ENCODE results near the gene BBS9.

BBS9 gene

DNA sequence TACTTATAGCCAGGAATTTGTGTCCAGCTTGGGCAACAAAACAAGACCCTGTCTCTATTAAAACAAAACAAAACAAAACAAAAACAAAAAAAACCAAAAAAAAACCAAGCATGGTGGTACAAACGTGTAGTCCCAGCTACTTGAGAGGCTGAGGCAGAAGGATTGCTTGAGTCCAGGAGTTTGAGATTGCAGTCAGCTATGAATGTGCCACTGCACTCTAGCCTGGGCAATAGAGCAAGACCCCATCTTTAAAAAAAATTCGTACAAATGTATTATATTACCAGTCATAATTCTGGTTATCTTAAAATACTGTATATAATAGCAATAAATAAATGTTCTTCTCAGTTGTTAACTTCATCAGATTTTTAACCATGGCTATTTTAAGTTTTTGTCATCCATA, 2.3 kb upstream of the BBS9 start:
- no peak for DNase-seq (ENCODE audit: low spot score)

DNA sequence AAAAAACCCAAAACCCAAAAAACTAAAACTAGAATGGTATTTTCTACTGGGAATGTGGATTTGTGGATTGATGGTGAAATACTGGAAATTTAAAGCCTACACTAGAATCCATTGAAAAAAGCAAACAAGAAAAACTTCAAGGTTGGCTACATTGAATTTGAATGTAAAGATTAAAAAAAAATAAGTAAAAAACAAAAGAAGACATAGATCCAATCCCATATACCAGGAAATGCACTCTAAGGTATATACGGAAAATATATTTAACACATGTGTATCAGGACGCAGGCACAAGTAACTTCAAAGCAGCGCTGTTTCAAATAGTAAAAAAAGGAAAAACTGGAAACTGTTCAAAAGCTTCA, 754 bp upstream of the BBS9 start:
- no peak for DNase-seq (ENCODE audit: low spot score)

DNA sequence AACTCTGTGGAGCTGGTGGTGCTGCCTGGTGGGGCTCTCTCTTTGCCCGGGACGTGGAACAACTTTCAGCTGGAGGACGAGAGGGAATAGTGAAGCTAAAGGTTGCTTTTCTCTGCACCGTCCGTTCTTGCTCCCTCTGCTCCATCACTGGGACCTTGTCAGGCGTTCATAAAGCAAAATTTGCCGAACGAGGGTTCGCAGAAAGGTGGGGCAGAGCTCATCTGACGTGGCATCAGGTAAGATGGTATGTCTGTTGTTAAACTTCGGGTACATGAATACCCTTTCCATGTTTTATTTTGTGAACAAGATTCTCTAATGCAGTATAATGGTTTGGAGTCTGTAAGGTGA, 416 bp downstream of the BBS9 start:
- DNase-seq (ENCODE audit: low spot score), result no peak

DNA sequence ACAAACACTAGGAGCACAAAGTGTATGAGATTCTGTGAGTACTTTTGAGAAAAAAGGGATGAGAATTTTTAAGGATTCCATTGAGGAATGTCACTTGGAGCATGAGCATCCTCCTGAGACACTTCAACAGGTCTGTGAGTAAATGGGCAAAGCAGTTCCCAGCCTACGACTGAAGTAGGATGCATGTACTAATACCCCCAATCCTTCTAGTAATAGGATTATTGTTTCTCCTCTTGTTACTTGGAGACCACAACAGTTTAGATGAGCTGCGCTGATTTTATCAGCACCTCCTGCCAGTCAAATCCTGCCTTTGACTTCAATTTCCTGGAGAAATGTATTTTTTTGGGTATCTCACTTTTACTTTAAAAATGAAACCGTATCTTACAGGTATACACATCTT, 820 bp downstream of the BBS9 start:
- no peak for DNase-seq (ENCODE audit: low spot score)

DNA sequence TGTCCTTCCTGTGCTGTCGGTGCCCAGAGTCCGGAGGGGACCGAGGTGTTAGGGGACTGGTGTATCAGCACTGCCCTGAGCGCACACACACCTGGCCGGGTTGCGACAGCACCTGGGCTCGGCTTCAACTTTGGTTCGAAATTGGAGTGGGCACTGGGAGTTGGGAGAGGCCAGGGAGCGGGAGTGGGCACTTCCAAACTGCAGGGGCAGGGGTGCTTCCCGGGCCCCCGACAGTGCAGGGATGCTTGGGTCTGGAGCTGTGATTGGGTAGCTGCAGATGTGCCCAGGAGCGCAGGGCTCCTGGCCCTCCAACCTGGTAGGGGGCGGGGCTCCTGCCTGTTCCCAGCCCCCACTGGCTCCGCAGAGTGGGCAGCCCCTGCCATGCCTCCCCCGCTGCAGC, 7.7 kb downstream of the BBS9 start:
- no peak for DNase-seq (ENCODE audit: low spot score)

DNA sequence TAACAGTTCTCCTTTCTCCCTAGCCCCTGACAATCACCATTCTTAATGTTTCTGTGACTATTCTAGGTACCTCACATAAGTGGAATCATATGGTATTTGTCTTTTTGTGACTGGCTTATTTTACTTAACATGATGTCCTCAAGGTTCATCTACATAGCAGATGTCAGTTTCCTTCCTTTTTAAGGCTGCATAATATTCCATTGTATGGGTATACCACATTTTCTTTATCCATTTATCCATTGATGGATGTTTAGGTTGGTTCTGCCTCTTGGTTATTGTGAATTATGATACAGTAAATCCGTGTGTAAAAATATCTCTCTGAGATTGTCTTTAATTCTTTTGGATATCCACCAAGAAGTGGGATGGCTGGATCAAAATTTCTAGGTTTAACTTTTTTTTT, 13.2 kb downstream of the BBS9 start:
- DNase-seq (ENCODE audit: low spot score), result no peak

DNA sequence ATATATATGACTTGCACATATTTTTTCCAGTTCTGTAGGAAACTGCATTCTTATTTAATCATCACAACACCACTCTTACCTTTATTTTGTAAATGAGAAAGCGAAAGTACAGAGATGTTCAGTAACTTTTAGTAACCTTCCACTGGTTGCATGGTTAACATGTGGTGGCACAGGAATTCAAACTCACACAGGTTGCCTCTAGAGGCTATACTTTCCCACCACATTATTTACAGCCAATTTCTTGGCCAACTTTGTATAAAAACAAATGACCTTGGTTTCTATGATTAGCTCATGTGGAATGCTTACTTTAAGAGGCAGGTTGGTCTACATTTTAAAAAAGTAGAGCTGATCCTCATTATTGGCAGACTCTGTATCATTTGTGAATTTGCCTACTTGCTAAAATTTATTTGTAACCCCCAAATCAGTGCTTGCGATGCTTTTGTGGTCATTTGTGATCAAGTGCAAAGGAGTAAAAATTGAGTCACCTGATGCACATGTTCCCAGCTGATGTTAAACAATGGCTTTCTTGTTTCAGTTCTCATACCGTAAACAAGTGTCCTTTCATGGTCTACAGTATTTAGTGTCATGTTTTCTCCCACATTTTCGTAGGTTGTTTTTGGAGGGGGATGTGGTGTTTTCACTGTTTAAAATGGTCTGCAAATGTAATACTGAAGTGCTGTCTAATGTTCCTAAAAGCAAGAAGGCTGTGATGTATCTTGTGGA, 14.8 kb downstream of the BBS9 start:
- no peak for DNase-seq (ENCODE audit: low spot score)

DNA sequence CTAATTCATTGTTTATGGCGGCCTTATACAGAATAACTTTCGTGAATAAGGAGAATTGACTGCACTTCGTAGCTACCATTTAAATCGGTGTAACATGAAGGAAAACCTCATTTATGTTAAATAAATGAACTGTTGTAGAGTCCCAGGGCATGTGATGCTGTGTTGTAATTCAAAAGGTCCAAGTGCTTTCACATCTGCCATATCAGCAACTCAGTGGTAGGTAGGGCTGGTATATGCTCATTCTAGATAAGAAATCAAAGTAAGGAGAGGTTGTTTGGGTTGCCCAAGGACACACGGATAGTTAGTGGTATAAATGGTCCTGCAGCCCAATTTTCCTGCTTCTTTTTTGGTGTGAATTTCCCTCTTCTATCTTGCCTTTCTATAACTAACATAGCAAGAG, 15.8 kb downstream of the BBS9 start:
- no peak for DNase-seq (ENCODE audit: low spot score)

DNA sequence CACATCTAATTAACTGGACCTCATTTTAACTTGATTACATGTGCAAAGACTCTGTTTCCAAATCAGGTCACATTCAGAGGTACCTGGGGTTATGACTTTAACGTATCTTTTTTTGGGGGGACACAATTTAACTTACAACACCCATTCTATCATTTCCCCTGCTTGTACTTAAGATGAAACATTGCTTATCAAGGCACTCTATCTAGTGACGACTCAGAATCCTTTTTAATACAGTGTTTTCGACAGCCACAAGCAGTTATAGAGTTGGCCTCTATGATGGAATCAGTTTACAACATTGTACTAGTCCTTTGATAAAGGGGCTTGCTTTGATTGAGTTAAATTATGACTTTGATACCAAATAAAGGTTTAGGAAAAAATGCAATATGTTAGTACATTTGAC, 22.7 kb downstream of the BBS9 start:
- no peak for DNase-seq (ENCODE audit: low spot score)

DNA sequence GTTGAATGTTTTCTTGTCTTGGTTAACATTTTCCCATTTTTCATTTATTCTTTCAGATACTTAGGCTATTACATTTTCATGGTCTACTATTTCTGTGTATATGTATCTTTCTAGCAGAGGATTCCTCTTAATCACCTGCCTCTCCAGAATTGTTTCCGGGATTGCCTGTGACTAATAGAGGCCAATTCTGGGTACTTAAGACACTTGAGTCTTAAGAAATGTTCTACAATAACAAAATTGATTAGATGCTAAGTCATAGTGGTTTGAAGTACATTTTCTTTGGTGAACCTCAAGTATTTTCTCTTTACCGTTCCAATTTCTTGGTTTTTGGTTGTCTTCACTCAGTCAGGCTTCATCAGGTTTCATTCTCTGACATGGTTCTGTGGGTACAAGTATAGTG, 26.4 kb downstream of the BBS9 start:
- DNase-seq (ENCODE audit: low spot score), result no peak

DNA sequence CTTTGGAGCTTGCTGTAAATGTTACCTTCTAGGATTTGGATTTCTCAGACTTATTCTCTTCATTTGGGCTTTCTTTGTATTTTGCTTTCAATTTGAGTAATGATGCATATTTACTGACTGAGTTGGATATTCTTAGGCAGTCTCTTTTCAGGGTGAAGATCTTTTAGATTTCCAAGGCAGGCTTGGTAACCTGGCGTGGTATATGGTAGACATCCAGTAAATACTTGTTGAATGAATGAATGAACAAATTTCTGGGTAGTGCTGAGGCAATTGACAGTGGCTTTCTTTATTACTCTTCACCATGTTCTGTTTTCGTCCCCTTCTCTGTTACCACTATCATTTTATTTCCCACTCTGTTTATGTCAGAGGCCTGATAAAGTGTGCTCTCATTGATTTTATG, 27.1 kb downstream of the BBS9 start:
- DNase-seq (ENCODE audit: low spot score), result no peak

DNA sequence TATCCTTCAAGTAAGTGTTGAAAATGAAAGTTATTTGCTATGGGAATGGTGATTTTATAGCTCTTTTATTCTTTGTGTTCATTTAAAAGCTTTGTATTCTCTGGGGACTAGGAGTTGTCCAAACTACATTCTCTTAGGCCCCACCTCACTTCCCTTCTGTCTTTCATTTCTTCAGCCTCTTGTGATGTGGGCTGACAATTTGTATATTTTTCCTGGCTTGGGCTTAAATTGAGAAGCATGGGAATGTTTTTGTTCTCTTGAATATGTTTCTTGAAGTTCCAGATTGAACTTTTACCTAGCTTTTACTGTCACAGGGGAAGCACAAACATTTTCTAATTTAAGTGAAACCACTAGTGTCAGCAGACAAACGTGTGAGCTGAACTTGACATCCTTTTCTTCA, 27.9 kb downstream of the BBS9 start:
- no peak for DNase-seq (ENCODE audit: low spot score)

DNA sequence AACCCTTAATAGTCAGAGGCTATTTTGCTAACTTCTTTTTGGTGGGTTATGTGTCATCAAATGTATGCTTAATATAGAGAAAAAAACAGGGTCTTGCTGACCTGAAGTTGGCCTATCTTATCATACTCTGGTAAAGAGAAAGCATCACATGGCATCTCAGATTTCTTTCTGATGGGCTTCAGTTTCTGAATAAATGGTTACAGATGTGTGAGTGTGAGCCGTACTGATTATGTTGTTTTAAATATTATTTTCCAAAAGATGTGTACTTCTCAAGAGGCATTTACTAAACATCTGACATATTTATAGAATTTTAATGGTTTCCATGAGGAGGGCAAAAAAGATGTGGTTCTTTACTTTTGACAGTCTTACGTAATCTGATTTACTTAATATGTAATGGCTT, 28.4 kb downstream of the BBS9 start:
- no peak for DNase-seq (ENCODE audit: low spot score)

DNA sequence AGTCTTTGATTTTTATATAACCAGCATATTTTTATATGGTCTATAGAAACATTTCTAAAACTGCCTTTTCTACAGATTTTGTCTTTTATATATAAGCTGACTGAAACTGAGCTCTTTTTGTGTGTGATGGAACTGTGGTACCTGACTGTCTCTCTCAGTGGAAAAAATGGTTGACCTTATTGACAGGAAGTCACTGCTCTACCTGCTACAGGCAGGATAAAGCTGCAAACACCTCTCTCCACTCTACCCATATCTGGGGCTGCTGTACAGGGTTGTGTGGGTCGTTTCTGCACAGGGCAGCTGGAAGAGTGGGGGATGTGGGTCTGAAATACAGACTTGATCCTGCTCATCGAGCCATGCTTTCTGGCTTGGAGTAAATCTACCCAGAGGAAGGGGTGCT, 48.5 kb downstream of the BBS9 start:
- DNase-seq (ENCODE audit: low spot score), result no peak

DNA sequence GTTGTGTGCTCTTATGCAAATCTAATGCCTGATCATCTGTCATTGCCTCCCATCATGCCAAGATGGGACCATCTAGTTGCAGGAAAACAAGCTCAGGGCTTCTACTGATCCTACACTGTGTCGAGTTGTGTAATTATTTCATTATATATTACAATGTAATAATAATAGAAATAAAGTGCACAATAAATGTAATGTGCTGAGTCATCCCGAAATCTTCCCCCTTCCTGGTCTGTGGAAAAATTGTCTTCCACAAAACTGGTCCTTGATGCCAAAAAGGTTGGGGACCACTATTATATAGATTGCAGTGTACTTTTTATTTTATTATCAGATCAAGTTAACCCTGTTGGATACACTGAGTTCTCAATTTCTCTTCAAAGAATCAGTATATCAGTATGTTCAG, 50.2 kb downstream of the BBS9 start:
- DNase-seq (ENCODE audit: low spot score), result no peak

DNA sequence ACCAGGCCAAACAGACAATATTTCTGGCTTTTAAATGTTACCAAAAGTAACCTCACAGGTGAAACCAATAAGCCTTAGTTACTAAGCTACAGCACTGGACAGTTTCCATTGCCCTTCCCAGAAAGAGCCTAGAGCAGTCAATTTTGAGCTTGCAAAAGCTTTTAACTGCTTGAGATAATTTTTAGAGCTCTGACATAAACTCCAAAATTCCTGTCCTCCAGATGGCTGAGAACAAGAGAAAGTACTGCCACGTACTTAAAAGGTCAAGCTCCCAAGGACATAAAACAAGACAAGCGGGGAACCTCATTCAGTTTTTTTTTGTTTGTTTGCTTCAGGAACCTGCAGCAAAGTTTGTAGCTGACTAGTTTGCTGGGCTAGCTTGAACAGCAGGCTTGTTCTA, 54.1 kb downstream of the BBS9 start:
- no peak for DNase-seq (ENCODE audit: low spot score)

DNA sequence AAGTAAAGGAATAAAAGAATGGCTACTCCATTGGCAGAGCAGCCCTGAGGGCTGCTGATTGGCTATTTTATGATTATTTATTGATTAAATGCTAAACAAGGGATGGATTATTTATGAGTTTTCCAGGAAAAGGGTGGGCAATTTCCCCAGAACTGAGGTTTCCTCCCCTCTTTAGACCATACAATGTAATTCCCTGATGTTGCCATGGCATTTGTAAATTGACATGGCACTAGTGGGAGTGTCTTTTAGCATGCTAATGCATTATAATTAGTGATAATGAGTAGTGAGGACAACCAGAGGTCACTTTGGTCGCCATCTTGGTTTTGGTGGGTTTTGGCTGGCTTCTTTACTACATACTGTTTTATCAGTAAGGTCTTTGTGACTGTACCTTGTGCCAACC, 55.5 kb downstream of the BBS9 start:
- no peak for DNase-seq (ENCODE audit: low spot score)

DNA sequence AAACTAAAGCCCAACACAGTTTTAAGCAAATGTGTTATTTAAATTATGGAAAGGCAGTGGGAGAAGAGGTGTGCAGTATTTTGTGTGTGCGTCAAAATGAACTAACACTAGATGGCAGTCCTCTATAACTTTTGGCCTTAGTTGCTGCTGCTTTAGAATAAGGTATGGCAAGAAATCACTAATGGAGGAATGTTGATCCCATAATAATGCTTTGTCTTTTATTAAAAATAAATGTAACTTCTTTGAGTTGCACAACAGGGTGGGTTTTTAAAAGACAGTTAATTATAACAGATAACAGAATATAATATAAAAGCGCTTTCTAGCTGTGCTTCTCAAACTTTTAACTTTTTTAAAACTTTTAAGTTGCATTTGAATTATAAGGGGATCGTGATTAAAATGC, 56.4 kb downstream of the BBS9 start:
- peak; percentile 42 for DNase-seq (ENCODE audit: low spot score)

DNA sequence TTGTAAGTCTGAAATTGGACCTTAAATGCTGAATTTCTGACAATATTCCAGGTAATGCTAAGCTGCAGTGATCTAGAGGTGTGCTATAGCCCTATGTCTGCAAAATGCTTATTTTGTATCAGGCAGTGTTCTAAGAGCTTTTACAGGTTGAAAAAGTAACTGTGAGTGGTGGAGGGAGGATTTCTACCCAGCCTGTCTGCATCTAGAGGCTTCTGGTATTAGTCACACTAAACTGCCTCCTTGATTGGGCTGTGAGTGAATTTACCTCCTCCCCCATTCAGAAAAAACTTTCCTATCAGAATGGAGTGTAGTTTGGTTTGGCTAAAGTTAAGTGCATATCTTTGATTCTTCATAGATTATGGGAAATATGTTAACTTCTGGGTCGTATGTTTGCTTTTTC, 56.8 kb downstream of the BBS9 start:
- DNase-seq (ENCODE audit: low spot score), result no peak

DNA sequence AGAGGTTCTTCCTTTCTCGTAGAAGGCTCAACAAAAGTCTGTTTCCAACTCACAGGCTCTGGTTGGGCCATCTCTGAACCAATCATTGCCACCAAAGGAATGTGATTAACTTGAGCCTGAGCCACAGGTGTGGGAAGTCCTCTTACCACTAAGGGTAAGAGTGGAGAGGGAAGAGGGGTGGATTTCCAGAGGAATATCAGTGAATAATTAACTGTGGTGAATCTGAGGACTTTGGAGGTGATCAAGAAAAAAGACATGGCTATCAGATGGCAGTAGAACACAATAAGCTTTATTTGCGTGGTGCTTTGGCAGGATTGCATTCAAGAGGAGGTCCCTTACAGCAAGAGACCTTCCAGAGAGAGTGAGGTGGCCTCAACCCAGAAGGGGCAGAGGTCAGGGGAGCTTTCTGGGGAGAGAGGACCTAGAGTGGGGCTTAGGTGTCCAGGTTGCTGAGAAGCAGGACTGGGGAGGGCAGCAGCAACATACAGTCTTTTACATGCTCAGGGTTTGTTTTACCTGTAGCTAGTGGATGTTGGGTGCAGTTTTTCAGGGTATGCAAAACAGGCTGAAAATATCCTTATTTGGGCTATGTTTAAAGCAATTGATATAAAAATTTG, 61.4 kb downstream of the BBS9 start:
- no peak for DNase-seq (ENCODE audit: low spot score)

DNA sequence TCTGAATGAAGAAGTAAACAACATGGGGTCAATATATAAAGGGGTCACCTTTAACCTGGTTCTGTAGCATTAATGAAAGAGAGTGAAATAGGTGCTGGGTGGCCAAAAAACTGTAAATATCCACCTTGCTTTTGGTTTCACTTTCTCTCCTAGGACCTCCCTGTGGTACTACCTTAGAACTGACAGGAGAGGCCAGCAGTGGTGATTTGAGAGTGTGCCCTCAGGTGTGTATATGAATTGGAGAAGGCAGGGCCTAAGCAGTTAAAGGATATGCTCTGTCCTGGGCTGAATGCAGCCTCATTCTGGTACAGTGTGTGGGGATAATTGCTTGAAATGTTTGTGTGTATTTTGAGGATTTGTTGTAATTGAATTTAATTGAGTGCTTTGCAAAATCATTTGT, 62.0 kb downstream of the BBS9 start:
- DNase-seq (ENCODE audit: low spot score), result peak; percentile 11

DNA sequence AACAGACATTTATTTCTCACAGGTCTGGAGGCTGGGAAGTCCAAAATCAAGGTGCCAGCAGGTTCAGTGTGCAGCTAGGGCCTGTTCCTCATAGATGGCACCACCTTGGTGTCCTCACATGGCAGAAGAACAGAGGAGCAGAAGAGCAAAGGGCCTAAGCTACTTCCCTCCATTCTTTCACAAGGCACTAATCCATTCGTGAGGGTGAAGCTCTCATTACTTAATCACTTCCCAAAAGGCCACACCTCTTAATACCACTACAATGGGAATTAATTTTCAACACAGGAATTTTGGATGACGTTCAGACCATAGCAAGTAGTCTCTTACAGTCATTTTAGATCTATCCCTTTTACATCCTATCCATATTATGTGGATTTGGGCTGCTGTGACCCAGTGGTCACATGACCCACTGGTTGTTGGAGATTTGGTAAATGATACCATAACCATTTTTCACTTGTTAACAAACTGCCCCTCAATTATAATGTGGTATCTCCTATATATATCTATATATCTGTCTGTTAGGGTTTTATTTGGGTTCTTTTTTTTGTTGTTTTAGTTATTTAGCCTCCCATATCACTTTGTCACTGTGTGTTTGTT, 63.4 kb downstream of the BBS9 start:
- DNase-seq (ENCODE audit: low spot score), result no peak

DNA sequence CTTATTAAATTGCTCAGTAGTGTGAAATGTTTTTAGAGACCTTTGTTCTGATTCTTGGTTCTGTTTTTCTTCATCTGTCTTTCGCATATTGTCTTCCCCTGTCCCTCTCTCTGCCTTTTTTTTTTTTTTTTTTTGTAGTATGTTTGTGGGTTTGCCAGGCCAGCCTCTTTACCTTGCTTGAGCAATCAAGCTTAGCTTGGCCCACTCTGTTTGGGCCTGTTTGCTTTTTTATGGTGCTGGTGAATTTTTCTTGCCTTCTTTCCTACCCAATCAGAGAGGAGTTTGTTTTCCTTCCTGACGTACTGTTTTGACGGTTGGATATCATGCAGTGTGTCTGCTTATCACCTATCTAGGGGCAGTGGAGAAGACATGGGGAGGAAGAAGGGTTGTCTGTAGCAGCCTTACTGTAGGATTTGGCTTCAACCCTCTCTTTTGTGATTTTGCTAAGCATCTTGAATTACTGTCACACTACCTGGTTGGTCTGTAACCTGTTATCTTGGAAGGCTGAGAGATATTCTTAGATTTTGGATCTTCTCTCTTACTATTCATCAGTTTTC, 64.0 kb downstream of the BBS9 start:
- DNase-seq (ENCODE audit: low spot score), result no peak

DNA sequence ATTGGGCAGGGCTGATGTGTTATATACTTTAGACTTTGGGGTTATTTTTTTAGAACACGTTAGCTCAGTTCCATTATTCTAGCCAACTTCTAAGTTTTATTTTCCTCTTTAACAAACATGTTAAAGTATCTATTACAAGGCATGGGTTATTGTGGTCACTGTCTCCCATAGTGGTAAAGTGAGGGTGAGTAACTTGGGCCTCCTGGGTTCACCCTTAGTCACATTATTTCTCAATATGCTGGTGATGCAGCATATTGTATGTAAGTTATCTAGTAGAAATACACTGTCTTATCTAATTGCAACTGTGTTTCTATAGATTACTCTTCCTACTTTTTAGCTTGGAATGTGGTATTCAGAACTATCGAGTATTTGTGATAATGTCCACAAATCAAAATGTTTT, 65.9 kb downstream of the BBS9 start:
- DNase-seq (ENCODE audit: low spot score), result no peak
